WTC11 (cell line): ENCODE data around the gene SLCO1B3. TPM values are rescaled to one million over a fixed set of nuclear protein-coding genes. Genes with fewer than 3 reads are reported as not detected.
A peak's percentile ranks its signal among the peaks of the same experiment; 100 is the strongest.

Source experiments
- ATAC-seq: fragments of 200-7000 bp; cut with Tn5 transposase; 2 replicates; pipeline ENCODE4 v1.10.0; 2021; ENCODE audit warnings: mild to moderate bottlenecking, moderate library complexity
- CTCF ChIA-PET: fragments of 300-600 bp; sonication (Branson Sonifier 250); formaldehyde crosslinking; loops from one replicate; lab custom pipeline; 2021; ENCODE audit warnings: antibody characterized with exemption; lab: Charles Lee
- POLR2A ChIA-PET: fragments of 350-600 bp; sonication (Branson Sonifier 250); formaldehyde crosslinking; loops from one replicate; lab custom pipeline; 2021; ENCODE audit warnings: antibody characterized with exemption; lab: Charles Lee
- DNase-seq: peaks from one replicate; pipeline ENCODE4 v3.0.0; 2021; ENCODE audit warnings: low spot score
- H3K27ac Mint-ChIP-seq: 2 replicates; pipeline ENCODE4 v1.8.0; 2021; ENCODE audit warnings: mixed read lengths
- H3K27me3 Mint-ChIP-seq: 2 replicates; pipeline ENCODE4 v1.8.0; 2021; ENCODE audit warnings: low read depth, mild to moderate bottlenecking, moderate library complexity, mixed read lengths
- H3K36me3 Mint-ChIP-seq: 2 replicates; pipeline ENCODE4 v1.8.0; 2021; ENCODE audit warnings: mixed read lengths
- H3K4me1 Mint-ChIP-seq: 2 replicates; pipeline ENCODE4 v1.8.0; 2022; ENCODE audit warnings: mixed read lengths
- H3K4me3 Mint-ChIP-seq: 2 replicates; pipeline ENCODE4 v1.8.0; 2021; ENCODE audit warnings: mild to moderate bottlenecking, moderate library complexity, mixed read lengths
- H3K9me3 Mint-ChIP-seq: 2 replicates; pipeline ENCODE4 v1.8.0; 2021; ENCODE audit warnings: mixed read lengths
- CTCF ChIP-seq: fragments of 200-600 bp; IDR thresholded peaks from 2 replicates; pipeline ENCODE4 v1.8.0; 2022; ENCODE audit warnings: antibody characterized with exemption
- ELF4 ChIP-seq: sonication (generic); formaldehyde crosslinking; IDR thresholded peaks from 2 replicates; pipeline ENCODE4 v1.8.1; 2022; ENCODE audit warnings: low read depth, mild to moderate bottlenecking, moderate library complexity, missing genetic modification reagents
- GRHL2 ChIP-seq: fragments of 250-450 bp; sonication (Bioruptor Pico); IDR thresholded peaks from 2 replicates; pipeline ENCODE4 v1.8.0; 2022; ENCODE audit warnings: mild to moderate bottlenecking, moderate library complexity; ENCODE audit not compliant: insufficient replicate concordance, severe bottlenecking
- HMGXB4 ChIP-seq: sonication (generic); formaldehyde crosslinking; IDR thresholded peaks from 2 replicates; pipeline ENCODE4 v1.8.1; 2023; ENCODE audit warnings: mild to moderate bottlenecking, moderate library complexity, missing genetic modification reagents
- KAT7 ChIP-seq: sonication (generic); formaldehyde crosslinking; IDR thresholded peaks from 2 replicates; pipeline ENCODE4 v1.8.1; 2023; ENCODE audit warnings: missing genetic modification reagents, mild to moderate bottlenecking, borderline replicate concordance
- MXD4 ChIP-seq: fragments of 250-450 bp; sonication (Bioruptor Pico); IDR thresholded peaks from 2 replicates; pipeline ENCODE4 v1.8.0; 2021; ENCODE audit warnings: mild to moderate bottlenecking, moderate library complexity, borderline replicate concordance
- NFATC4 ChIP-seq: fragments of 250-450 bp; sonication (Bioruptor Pico); IDR thresholded peaks from 2 replicates; pipeline ENCODE4 v1.9.0; 2021; ENCODE audit warnings: mild to moderate bottlenecking
- PRDM15 ChIP-seq: sonication (generic); formaldehyde crosslinking; IDR thresholded peaks from 2 replicates; pipeline ENCODE4 v1.8.0; 2022; ENCODE audit warnings: missing genetic modification reagents
- ZMAT4 ChIP-seq: fragments of 250-450 bp; sonication (Bioruptor Pico); IDR thresholded peaks from 2 replicates; pipeline ENCODE4 v1.9.0; 2021; ENCODE audit warnings: mild to moderate bottlenecking
- ZNF232 ChIP-seq: sonication (generic); formaldehyde crosslinking; IDR thresholded peaks from 2 replicates; pipeline ENCODE4 v1.8.0; 2022; ENCODE audit warnings: mild to moderate bottlenecking, missing genetic modification reagents
- ZNF396 ChIP-seq: fragments of 250-450 bp; sonication (Bioruptor Pico); IDR thresholded peaks from 2 replicates; pipeline ENCODE4 v1.8.0; 2021; ENCODE audit warnings: mild to moderate bottlenecking, moderate library complexity, borderline replicate concordance
- total RNA-seq: library from RNA; stranded (reverse); gene quantifications from 3 replicates; pipeline ENCODE4 v1.2.3, GENCODE V29; 2021

The SLCO1B3 gene
- total RNA-seq, 1 experiment from 2014 or later: not detected

GRCh38 chr12:20931894-20932293 lies 121.4 kb downstream of the SLCO1B3 start:
- ChIA-PET POLR2A (no interaction called here), CTCF (no interaction called here)
- DNase-seq (peak; percentile 13), ATAC-seq (peak; percentile 52)
- Mint-ChIP-seq H3K4me1 (no peaks in the 10 kb centered on the region), H3K36me3 (no peaks in the 10 kb centered on the region), H3K27ac (no peak overlapping the region), H3K4me3 (no peak overlapping the region), H3K9me3 (peaks cover 23% of the 10 kb centered on the region), H3K27me3 (no peaks in the 10 kb centered on the region)
- TF ChIP-seq ZNF396 (CRISPR knock-in tag) (no peak), KAT7 (CRISPR knock-in tag) (no peak), MXD4 (CRISPR knock-in tag) (no peak), ZNF232 (CRISPR knock-in tag) (no peak), NFATC4 (CRISPR knock-in tag) (no peak), PRDM15 (CRISPR knock-in tag) (no peak), HMGXB4 (CRISPR knock-in tag) (no peak)

- peak; percentile 71 for ATAC-seq
These were observed 136.2 kb downstream of the SLCO1B3 start for GRCh38 chr12:20946732-20947131.

GRCh38 chr12:20950248-20950647 lies 139.7 kb downstream of the SLCO1B3 start:
- H3K27ac Mint-ChIP-seq: no peak overlapping the region
- POLR2A ChIA-PET: no interaction called here
- CTCF ChIA-PET: interaction anchor here (1.1 to 2.7 kb wide), 6 partner anchors 10 to 221 kb away, joined by 3 to 11 read pairs (median 6); no protein-coding TSS in a partner anchor
- 0 out of 2 replicates have a peak, but pooled peaks cover under 1% of the 10 kb centered on the region for H3K4me1 Mint-ChIP-seq
- TF ChIP-seq CTCF (0 out of 2 replicates have a peak, but pooled peaks have one; percentile 24), ELF4 (CRISPR knock-in tag) (no peak), ZMAT4 (CRISPR knock-in tag) (no peak)
- H3K27me3 Mint-ChIP-seq: no peaks in the 10 kb centered on the region
- no peak for DNase-seq
- no peaks in the 10 kb centered on the region for H3K36me3 Mint-ChIP-seq
- H3K4me3 Mint-ChIP-seq: no peak overlapping the region
- ATAC-seq: peak; percentile 75
- H3K9me3 Mint-ChIP-seq: peaks cover 27% of the 10 kb centered on the region

More at GRCh38 chr12:20946732-20947131, 136.2 kb downstream of the SLCO1B3 start:
- POLR2A ChIA-PET: no interaction called here
- TF ChIP-seq CTCF: peak; percentile 57
- no peak for TF ChIP-seq GRHL2 (CRISPR knock-in tag)
- DNase-seq: peak; percentile 58
- Mint-ChIP-seq H3K27ac (no peak overlapping the region), H3K9me3 (peaks cover 27% of the 10 kb centered on the region), H3K4me1 (peaks cover 3% of the 10 kb centered on the region; the same call in 1 of the 2 replicates), H3K36me3 (peaks cover 11% of the 10 kb centered on the region), H3K27me3 (no peaks in the 10 kb centered on the region; the same call in 1 of the 2 replicates), H3K4me3 (no peak overlapping the region)
- CTCF ChIA-PET: no interaction called here
